H1 (cell line): ENCODE measurements around the gene IPO13. TPM values are rescaled to one million over a fixed set of nuclear protein-coding genes. Genes with fewer than 3 reads are reported as not detected.

Experiments
- RXRA ChIP-seq: IDR thresholded peaks from 2 replicates; pipeline ENCODE4 v1.6.1; 2011; ENCODE audit warnings: low read depth, mild to moderate bottlenecking, low read length, moderate library complexity; ENCODE audit not compliant: insufficient read depth
- polyA plus RNA-seq, 7 experiments: library from polyadenylated mRNA; depleted of rRNA in 3 of 7; stranded (reverse) in 5 of 7; unstranded in 2 of 7; fragments of >200 nt in 5 of 7; fragments of 200-250 nt in 2 of 7; gene quantifications; 1 replicate in 5 of 7; 2 replicates in 1 of 7; 4 replicates in 1 of 7; pipeline versions ENCODE4 v1.2.1 to v1.2.3, GENCODE V29; 2011 to 2013; ENCODE audit warnings: missing spikeins in 2 of 7, mixed read lengths in 2 of 7
- total RNA-seq: library from RNA; stranded (reverse); fragmentation: NEBNext Ultra II Directional; extraction: Animal tissue kit (Norgen Biotek cat#: 25700); gene quantifications from 2 replicates; pipeline ENCODE4 v1.2.1, GENCODE V29; 2021

IPO13 gene
- total and polyA plus RNA-seq, 2 of the 8 experiments (the other 6 are each of a cell fraction or from before 2014, with no cell fraction given): 23.0 to 27.0 TPM

- TF ChIP-seq RXRA: no peak
Observed at GRCh38 chr1:43954036-43954435, 7.3 kb downstream of the IPO13 start (continued).
